Vagina (tissue), 2 donors: Measurements from ENCODE around the gene MPIG6B.

ENCODE experiments used
- POLR2AphosphoS5 ChIP-seq, 2 donors: sonication (generic); formaldehyde crosslinking; IDR thresholded peaks; one replicate each; pipeline ENCODE4 v1.9.0; 2017; ENCODE audit warnings: antibody characterized with exemption in 2 of 2, mild to moderate bottlenecking in 2 of 2, low read depth in 1 of 2; ENCODE audit not compliant: insufficient read depth in 1 of 2
- TF ChIP-seq, protein P1 (sequence below), 3 experiments: fragments of 450-650 bp in 2 of 3; fragments of 200-600 bp in 1 of 3; sonication (generic) in 1 of 3; IDR thresholded peaks; one replicate each; pipeline ENCODE4 v1.5.1; 2017 to 2019; ENCODE audit warnings: antibody characterized with exemption in 3 of 3, mild to moderate bottlenecking in 2 of 3, moderate library complexity in 2 of 3

- no peak for TF ChIP-seq POLR2AphosphoS5 (IDR thresholded peaks at IDR 0.05; ENCODE audit: insufficient read depth in 1 of 2, low read depth in 1 of 2)
- TF ChIP-seq, protein P1, sequence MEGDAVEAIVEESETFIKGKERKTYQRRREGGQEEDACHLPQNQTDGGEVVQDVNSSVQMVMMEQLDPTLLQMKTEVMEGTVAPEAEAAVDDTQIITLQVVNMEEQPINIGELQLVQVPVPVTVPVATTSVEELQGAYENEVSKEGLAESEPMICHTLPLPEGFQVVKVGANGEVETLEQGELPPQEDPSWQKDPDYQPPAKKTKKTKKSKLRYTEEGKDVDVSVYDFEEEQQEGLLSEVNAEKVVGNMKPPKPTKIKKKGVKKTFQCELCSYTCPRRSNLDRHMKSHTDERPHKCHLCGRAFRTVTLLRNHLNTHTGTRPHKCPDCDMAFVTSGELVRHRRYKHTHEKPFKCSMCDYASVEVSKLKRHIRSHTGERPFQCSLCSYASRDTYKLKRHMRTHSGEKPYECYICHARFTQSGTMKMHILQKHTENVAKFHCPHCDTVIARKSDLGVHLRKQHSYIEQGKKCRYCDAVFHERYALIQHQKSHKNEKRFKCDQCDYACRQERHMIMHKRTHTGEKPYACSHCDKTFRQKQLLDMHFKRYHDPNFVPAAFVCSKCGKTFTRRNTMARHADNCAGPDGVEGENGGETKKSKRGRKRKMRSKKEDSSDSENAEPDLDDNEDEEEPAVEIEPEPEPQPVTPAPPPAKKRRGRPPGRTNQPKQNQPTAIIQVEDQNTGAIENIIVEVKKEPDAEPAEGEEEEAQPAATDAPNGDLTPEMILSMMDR (IDR thresholded peaks at IDR 0.05), result no peak
Observed at GRCh38 chr6:31722173-31722572, 1.0 kb upstream of the MPIG6B start.
